ENCODE results near the gene TTC9.

Gene TTC9

DNA sequence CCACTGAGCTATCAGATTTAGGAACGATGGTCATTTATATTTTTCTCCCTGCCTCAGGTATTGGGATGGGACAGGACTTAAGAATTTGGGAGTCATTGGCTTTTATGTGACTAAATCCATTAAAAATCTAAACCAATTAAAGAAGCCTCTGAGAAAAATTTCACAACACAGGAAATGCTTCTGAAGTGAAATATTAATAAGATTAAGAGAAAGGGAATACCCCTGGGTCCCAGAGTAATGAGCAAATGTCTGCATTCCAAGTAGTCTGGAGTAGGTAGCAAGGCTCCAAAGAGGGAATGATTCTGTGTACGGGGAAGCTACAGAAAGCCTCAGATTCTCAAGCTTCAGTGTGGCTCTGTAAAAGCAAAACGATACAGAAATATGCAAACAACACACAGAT lies 40.6 kb upstream of the TTC9 start:
- H3K4me3 ChIP-seq (ENCODE audit: low read length), result peak overlapping the region; percentile 78
- H4K20me1 ChIP-seq (ENCODE audit: control insufficient read depth, insufficient read depth, low read depth, low read length), result no peaks in the 10 kb centered on the region
- peaks cover 44% of the 10 kb centered on the region for H3K79me2 ChIP-seq (ENCODE audit: control insufficient read depth, low read length)
- H3K27me3 ChIP-seq (ENCODE audit: control insufficient read depth, low read length), result no peaks in the 10 kb centered on the region
- H3K36me3 ChIP-seq (ENCODE audit: control insufficient read depth, low read length), result peaks cover 10% of the 10 kb centered on the region
- peak overlapping the region; percentile 88 for H3K4me2 ChIP-seq (ENCODE audit: low read length)
- peak overlapping the region; percentile 42 for H3K27ac ChIP-seq (ENCODE audit: low read depth, low read length)
- H3K9me2 ChIP-seq (replicated peaks; ENCODE audit: control insufficient read depth, low read length), result no peaks in the 10 kb centered on the region
- H3K9me3 ChIP-seq (ENCODE audit: control insufficient read depth, insufficient read depth, low read length), result no peaks in the 10 kb centered on the region
- TF ChIP-seq EZH2phosphoT487 (IDR thresholded peaks at IDR 0.05; ENCODE audit: borderline replicate concordance, low read length) (no peak), CTCF (IDR thresholded peaks at IDR 0.05; ENCODE audit: low read depth, low read length, poor library complexity, severe bottlenecking) (no peak)
- peaks cover 32% of the 10 kb centered on the region for H3K4me1 ChIP-seq (ENCODE audit: control insufficient read depth, low read length)
- peaks cover 9% of the 10 kb centered on the region; the same call in 1 of the 2 replicates for H3F3A ChIP-seq (ENCODE audit: control insufficient read depth, insufficient read depth)

DNA sequence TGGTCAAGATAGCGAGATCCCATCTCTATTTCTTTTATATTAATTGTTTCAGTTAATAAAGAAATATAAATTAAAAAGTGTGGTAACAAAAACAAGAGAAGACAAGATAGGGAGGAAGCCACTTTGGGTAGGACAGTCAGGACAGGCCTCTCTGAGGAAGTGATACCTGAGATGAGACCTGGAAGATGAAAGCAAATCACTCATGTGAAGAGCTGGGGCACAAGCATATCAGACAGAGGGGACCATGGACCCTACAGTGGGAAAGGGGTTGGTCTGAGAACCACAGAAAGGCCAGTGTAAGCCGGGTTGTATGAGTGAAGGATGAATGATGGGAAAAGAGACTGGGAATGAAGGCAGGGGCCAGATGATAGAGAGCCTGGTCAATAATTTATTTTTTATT lies 39.5 kb upstream of the TTC9 start:
- Histone ChIP-seq H3K9me3 (ENCODE audit: control insufficient read depth, insufficient read depth, low read length) (no peaks in the 10 kb centered on the region), H3K27me3 (ENCODE audit: control insufficient read depth, low read length) (no peaks in the 10 kb centered on the region), H3K79me2 (ENCODE audit: control insufficient read depth, low read length) (peaks cover 33% of the 10 kb centered on the region), H3F3A (ENCODE audit: control insufficient read depth, insufficient read depth) (peaks cover 9% of the 10 kb centered on the region; the same call in 1 of the 2 replicates), H3K36me3 (ENCODE audit: control insufficient read depth, low read length) (peaks cover 5% of the 10 kb centered on the region), H3K27ac (ENCODE audit: low read depth, low read length) (no peak overlapping the region), H4K20me1 (ENCODE audit: control insufficient read depth, insufficient read depth, low read depth, low read length) (no peaks in the 10 kb centered on the region), H3K4me2 (ENCODE audit: low read length) (peak overlapping the region; percentile 88), H3K4me1 (ENCODE audit: control insufficient read depth, low read length) (peaks cover 32% of the 10 kb centered on the region), H3K4me3 (ENCODE audit: low read length) (no peak overlapping the region), H3K9me2 (replicated peaks; ENCODE audit: control insufficient read depth, low read length) (no peaks in the 10 kb centered on the region)
- TF ChIP-seq CTCF (IDR thresholded peaks at IDR 0.05; ENCODE audit: low read depth, low read length, poor library complexity, severe bottlenecking) (no peak), EZH2phosphoT487 (IDR thresholded peaks at IDR 0.05; ENCODE audit: borderline replicate concordance, low read length) (no peak)

DNA sequence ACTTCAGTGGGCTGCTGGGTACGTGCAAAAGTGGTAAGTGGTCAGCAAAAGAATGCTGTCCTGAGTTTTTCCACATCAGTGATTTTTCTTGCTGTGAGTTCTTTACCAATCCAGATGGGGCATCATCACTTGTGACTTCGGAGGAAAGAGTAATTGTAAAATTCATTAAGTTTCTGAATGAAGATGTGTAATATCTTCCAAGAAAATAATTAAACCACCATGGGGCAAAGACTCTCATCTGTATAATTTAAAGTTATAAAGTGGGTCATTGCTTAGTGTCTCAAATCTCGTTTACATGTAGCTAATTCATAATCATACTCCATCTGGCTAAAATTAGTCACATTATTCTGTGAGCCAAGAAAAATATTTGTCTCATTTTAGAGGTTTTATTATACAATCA lies 30.5 kb upstream of the TTC9 start:
- H3K27me3 ChIP-seq (ENCODE audit: control insufficient read depth, low read length), result no peaks in the 10 kb centered on the region
- H4K20me1 ChIP-seq (ENCODE audit: control insufficient read depth, insufficient read depth, low read depth, low read length), result no peaks in the 10 kb centered on the region
- H3F3A ChIP-seq (ENCODE audit: control insufficient read depth, insufficient read depth), result no peaks in the 10 kb centered on the region; the same call in 1 of the 2 replicates
- TF ChIP-seq EZH2phosphoT487 (IDR thresholded peaks at IDR 0.05; ENCODE audit: borderline replicate concordance, low read length) (no peak), CTCF (IDR thresholded peaks at IDR 0.05; ENCODE audit: low read depth, low read length, poor library complexity, severe bottlenecking) (no peak)
- no peak overlapping the region for H3K4me2 ChIP-seq (ENCODE audit: low read length)
- H3K9me3 ChIP-seq (ENCODE audit: control insufficient read depth, insufficient read depth, low read length), result no peaks in the 10 kb centered on the region
- H3K4me1 ChIP-seq (ENCODE audit: control insufficient read depth, low read length), result no peaks in the 10 kb centered on the region
- H3K27ac ChIP-seq (ENCODE audit: low read depth, low read length), result no peak overlapping the region
- no peaks in the 10 kb centered on the region for H3K36me3 ChIP-seq (ENCODE audit: control insufficient read depth, low read length)
- H3K79me2 ChIP-seq (ENCODE audit: control insufficient read depth, low read length), result no peaks in the 10 kb centered on the region
- H3K4me3 ChIP-seq (ENCODE audit: low read length), result no peak overlapping the region
- no peaks in the 10 kb centered on the region for H3K9me2 ChIP-seq (replicated peaks; ENCODE audit: control insufficient read depth, low read length)
